HL-60 (cell line): Measurements from ENCODE around the gene PMEL.

Source experiments
- DNase-seq, 2 experiments: peaks; one replicate each; pipeline ENCODE4 v3.0.0-alpha.2; 2010 to 2020; ENCODE audit warnings: low read depth in 1 of 2, low spot score in 1 of 2
- H3K27ac ChIP-seq: fragments of 250-450 bp; sonication (Bioruptor Pico); replicated peaks from 2 replicates; pipeline ENCODE4 v1.5.1; 2020; ENCODE audit warnings: mild to moderate bottlenecking, moderate library complexity
- H3K27me3 ChIP-seq: fragments of 250-450 bp; sonication (Bioruptor Pico); 2 replicates; pipeline ENCODE4 v1.5.1; 2021; ENCODE audit warnings: mild to moderate bottlenecking, moderate library complexity; ENCODE audit not compliant: insufficient read depth, poor library complexity, severe bottlenecking
- H3K4me3 ChIP-seq: replicated peaks from 2 replicates; pipeline ENCODE4 v1.5.1; 2011; ENCODE audit warnings: mild to moderate bottlenecking, control low read depth, low read length; ENCODE audit not compliant: insufficient read depth
- GABPA ChIP-seq: IDR thresholded peaks from 2 replicates; pipeline ENCODE4 v1.6.1; 2012; ENCODE audit warnings: low read depth
- POLR2AphosphoS5 ChIP-seq: IDR thresholded peaks from 2 replicates; pipeline ENCODE4 v1.6.1; 2012; ENCODE audit warnings: low read depth
- SPI1 ChIP-seq: IDR thresholded peaks from 2 replicates; pipeline ENCODE4 v1.6.1; 2012; ENCODE audit warnings: low read depth, mild to moderate bottlenecking, borderline replicate concordance
- TF ChIP-seq, protein P1 (sequence below): IDR thresholded peaks from 2 replicates; pipeline ENCODE4 v1.6.1; 2012; ENCODE audit warnings: low read depth; ENCODE audit not compliant: insufficient replicate concordance
- TF ChIP-seq, protein P2 (sequence below): IDR thresholded peaks from one replicate; pipeline ENCODE4 v1.5.1; 2011; ENCODE audit warnings: low read length, control low read depth, inconsistent platforms; ENCODE audit not compliant: insufficient read depth

PMEL gene

DNA sequence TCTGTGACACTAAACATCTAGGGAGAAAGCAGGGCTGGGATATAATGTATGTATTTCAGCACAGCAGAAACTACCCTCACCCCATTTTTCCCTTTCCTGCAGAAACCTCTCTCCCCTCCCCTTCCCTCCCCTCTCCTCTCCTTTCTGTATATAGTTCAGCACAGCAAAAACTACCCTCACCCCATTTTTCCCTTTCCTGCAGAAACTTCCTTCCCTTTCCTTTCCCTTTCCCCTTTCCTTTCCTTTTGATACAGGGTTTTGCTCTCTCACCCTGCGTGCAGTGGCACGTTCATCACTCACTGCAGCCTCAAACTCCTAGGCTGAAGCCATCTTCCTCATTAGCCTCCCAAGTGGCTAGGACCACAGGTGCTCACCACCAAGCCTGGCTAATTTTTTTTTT, 2.1 kb downstream of the PMEL start:
- DNase-seq: no peak
- Histone ChIP-seq H3K27me3 (no peaks in the 10 kb centered on the region), H3K4me3 (no peak overlapping the region), H3K27ac (no peak overlapping the region)
- TF ChIP-seq, protein P1, sequence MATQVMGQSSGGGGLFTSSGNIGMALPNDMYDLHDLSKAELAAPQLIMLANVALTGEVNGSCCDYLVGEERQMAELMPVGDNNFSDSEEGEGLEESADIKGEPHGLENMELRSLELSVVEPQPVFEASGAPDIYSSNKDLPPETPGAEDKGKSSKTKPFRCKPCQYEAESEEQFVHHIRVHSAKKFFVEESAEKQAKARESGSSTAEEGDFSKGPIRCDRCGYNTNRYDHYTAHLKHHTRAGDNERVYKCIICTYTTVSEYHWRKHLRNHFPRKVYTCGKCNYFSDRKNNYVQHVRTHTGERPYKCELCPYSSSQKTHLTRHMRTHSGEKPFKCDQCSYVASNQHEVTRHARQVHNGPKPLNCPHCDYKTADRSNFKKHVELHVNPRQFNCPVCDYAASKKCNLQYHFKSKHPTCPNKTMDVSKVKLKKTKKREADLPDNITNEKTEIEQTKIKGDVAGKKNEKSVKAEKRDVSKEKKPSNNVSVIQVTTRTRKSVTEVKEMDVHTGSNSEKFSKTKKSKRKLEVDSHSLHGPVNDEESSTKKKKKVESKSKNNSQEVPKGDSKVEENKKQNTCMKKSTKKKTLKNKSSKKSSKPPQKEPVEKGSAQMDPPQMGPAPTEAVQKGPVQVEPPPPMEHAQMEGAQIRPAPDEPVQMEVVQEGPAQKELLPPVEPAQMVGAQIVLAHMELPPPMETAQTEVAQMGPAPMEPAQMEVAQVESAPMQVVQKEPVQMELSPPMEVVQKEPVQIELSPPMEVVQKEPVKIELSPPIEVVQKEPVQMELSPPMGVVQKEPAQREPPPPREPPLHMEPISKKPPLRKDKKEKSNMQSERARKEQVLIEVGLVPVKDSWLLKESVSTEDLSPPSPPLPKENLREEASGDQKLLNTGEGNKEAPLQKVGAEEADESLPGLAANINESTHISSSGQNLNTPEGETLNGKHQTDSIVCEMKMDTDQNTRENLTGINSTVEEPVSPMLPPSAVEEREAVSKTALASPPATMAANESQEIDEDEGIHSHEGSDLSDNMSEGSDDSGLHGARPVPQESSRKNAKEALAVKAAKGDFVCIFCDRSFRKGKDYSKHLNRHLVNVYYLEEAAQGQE: no peak
- TF ChIP-seq POLR2AphosphoS5 (no peak), GABPA (no peak), SPI1 (no peak)
- TF ChIP-seq, protein P2, sequence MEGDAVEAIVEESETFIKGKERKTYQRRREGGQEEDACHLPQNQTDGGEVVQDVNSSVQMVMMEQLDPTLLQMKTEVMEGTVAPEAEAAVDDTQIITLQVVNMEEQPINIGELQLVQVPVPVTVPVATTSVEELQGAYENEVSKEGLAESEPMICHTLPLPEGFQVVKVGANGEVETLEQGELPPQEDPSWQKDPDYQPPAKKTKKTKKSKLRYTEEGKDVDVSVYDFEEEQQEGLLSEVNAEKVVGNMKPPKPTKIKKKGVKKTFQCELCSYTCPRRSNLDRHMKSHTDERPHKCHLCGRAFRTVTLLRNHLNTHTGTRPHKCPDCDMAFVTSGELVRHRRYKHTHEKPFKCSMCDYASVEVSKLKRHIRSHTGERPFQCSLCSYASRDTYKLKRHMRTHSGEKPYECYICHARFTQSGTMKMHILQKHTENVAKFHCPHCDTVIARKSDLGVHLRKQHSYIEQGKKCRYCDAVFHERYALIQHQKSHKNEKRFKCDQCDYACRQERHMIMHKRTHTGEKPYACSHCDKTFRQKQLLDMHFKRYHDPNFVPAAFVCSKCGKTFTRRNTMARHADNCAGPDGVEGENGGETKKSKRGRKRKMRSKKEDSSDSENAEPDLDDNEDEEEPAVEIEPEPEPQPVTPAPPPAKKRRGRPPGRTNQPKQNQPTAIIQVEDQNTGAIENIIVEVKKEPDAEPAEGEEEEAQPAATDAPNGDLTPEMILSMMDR: no peak

DNA sequence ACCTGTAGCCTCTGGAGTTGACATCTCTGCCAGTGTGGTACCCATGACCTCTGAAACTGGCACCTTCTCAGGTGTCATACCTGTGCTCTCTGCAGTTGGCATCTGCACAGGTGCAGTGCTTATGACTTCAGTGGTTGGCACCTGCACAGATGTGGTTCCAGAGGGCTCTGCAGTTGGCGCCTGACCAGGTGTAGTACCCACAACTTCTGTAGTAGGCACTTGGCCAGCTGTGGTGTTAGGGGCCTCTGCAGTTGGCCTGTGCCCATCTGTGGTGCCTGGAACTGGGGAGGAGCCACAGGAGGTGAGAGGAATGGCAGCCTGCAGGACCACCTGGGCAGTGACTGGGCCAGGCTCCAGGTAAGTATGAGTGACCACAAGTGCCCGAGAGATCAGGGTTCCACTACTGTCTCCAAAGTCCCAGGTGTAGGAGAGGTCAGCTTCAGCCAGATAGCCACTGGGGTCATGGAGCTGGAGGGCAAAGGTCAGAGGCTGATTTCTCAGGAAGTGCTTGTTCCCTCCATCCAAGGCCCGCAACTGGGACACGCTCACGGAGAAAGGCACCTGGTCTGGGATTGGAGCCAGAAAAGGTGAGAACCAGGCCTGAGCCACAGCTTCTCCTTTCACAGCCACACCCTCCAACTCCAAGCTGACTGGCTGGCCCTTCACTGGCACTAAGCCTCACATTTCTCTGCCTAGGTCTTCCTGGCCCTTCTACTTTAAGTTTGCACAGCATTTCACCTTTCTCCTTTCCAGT, 8.6 kb downstream of the PMEL start:
- Histone ChIP-seq H3K27me3 (no peaks in the 10 kb centered on the region), H3K27ac (no peak overlapping the region), H3K4me3 (no peak overlapping the region)
- TF ChIP-seq, protein P1: no peak
- TF ChIP-seq GABPA: no peak
- no peak for TF ChIP-seq SPI1
- TF ChIP-seq, protein P2: no peak
- no peak for TF ChIP-seq POLR2AphosphoS5
- DNase-seq: no peak

DNA sequence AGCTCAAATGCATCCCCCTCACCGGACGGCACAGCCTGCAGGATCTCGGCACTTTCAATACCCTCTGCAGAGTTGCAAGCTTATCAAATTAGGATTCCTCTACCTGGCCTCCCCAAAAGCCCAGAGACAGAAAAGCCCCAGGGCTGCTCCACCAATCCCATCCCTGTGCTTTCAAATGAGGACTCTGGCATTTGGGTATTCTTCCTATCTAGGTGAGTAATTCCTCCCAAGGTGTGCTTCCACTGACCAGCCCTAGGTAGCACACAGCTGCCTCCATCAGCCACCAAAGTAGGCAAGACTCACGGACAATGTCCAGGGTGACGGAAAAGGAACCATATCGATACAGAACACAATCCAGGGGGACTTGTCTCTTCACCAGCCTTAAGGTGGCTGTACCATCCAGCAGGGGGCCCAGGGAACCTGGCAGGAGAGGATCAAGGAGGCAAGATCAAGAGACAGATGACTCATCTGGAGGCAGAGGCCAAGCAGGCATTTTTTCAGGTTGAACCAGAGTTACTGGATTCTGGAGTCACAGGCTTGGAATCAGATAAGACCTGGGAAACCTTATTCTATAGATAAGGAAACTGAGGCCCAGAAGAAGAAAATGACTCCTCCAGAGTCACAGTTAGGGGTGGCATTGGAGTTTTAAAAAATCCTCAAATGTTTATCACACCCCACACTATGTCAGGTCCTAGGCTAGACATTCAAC, 9.9 kb downstream of the PMEL start:
- Histone ChIP-seq H3K27me3 (no peaks in the 10 kb centered on the region), H3K4me3 (no peak overlapping the region), H3K27ac (no peak overlapping the region)
- DNase-seq: peak; percentile 42 to 54
- no peak for TF ChIP-seq POLR2AphosphoS5
- TF ChIP-seq, protein P2: peak; percentile 28
